H9 (cell line): Measurements from ENCODE around the gene CHN2. TPM values are rescaled to one million over a fixed set of nuclear protein-coding genes. Genes with fewer than 3 reads are reported as not detected.

Experiments
- DNase-seq: peaks from one replicate; pipeline ENCODE4 v3.0.0-alpha.2; 2017
- H2AFZ ChIP-seq: one replicate; pipeline ENCODE4 v1.6.1; 2013; ENCODE audit warnings: mild to moderate bottlenecking, low read length, control low read depth, moderate library complexity
- H2AK5ac ChIP-seq: 2 replicates; pipeline ENCODE4 v1.6.1; 2013; ENCODE audit warnings: low read length, control low read depth, mixed read lengths; ENCODE audit not compliant: insufficient read length
- H2BK120ac ChIP-seq: one replicate; pipeline ENCODE4 v1.6.1; 2013; ENCODE audit warnings: low read depth, mild to moderate bottlenecking, low read length, control low read depth, inconsistent platforms; ENCODE audit not compliant: poor library complexity, severe bottlenecking
- H2BK12ac ChIP-seq: 2 replicates; pipeline ENCODE4 v1.6.1; 2013; ENCODE audit warnings: low read length, control low read depth, mixed read lengths, low read depth; ENCODE audit not compliant: insufficient read length
- H2BK15ac ChIP-seq: 2 replicates; pipeline ENCODE4 v1.6.1; 2013; ENCODE audit warnings: low read depth, low read length, control low read depth
- H2BK20ac ChIP-seq: one replicate; pipeline ENCODE4 v1.6.1; 2013; ENCODE audit warnings: low read depth, mild to moderate bottlenecking, low read length, control low read depth, inconsistent platforms; ENCODE audit not compliant: poor library complexity, severe bottlenecking
- H2BK5ac ChIP-seq: 2 replicates; pipeline ENCODE4 v1.6.1; 2013; ENCODE audit warnings: low read length, control low read depth, mixed read lengths; ENCODE audit not compliant: insufficient read length
- H3K14ac ChIP-seq: 2 replicates; pipeline ENCODE4 v1.6.1; 2013; ENCODE audit warnings: low read length, control low read depth; ENCODE audit not compliant: insufficient read depth
- H3K18ac ChIP-seq: 2 replicates; pipeline ENCODE4 v1.6.1; 2013; ENCODE audit warnings: low read depth, mild to moderate bottlenecking, mixed read lengths, low read length, control low read depth; ENCODE audit not compliant: insufficient read length
- H3K23ac ChIP-seq: 2 replicates; pipeline ENCODE4 v1.6.1; 2013; ENCODE audit warnings: low read length, control low read depth, mixed read lengths, low read depth; ENCODE audit not compliant: insufficient read length
- H3K23me2 ChIP-seq: 2 replicates; pipeline ENCODE4 v1.6.1; 2013; ENCODE audit warnings: low read depth, mild to moderate bottlenecking, mixed read lengths, low read length, control low read depth; ENCODE audit not compliant: insufficient read length, poor library complexity, severe bottlenecking
- H3K27ac ChIP-seq: 2 replicates; pipeline ENCODE4 v1.5.1; 2013; ENCODE audit warnings: low read length, control low read depth, mixed read lengths, low read depth; ENCODE audit not compliant: insufficient read length
- H3K27me3 ChIP-seq: 2 replicates; pipeline ENCODE4 v1.6.1; 2013; ENCODE audit warnings: low read length, control low read depth, inconsistent platforms; ENCODE audit not compliant: insufficient read depth
- H3K4ac ChIP-seq: 2 replicates; pipeline ENCODE4 v1.6.1; 2013; ENCODE audit warnings: low read depth, mild to moderate bottlenecking, control low read depth, inconsistent platforms, low read length, moderate library complexity
- H3K4me1 ChIP-seq: 2 replicates; pipeline ENCODE4 v1.6.1; 2013; ENCODE audit warnings: low read length, control low read depth, inconsistent platforms; ENCODE audit not compliant: insufficient read depth
- H3K4me2 ChIP-seq: 2 replicates; pipeline ENCODE4 v1.6.1; 2013; ENCODE audit warnings: low read length, control low read depth, mixed read lengths; ENCODE audit not compliant: insufficient read length, insufficient read depth
- H3K56ac ChIP-seq: 2 replicates; pipeline ENCODE4 v1.6.1; 2013; ENCODE audit warnings: low read depth, mild to moderate bottlenecking, mixed read lengths, low read length, control low read depth; ENCODE audit not compliant: insufficient read length
- H3K79me1 ChIP-seq: 2 replicates; pipeline ENCODE4 v1.6.1; 2013; ENCODE audit warnings: low read depth, mild to moderate bottlenecking, moderate library complexity, low read length, control low read depth, inconsistent platforms; ENCODE audit not compliant: insufficient read depth, poor library complexity, severe bottlenecking
- H3K79me2 ChIP-seq: 2 replicates; pipeline ENCODE4 v1.6.1; 2013; ENCODE audit warnings: low read length, control low read depth, inconsistent platforms; ENCODE audit not compliant: insufficient read depth
- H3K9ac ChIP-seq: 2 replicates; pipeline ENCODE4 v1.6.1; 2013; ENCODE audit warnings: low read length, control low read depth, mixed read lengths; ENCODE audit not compliant: insufficient read length; ENCODE audit errors: extremely low read depth
- H3K9me3 ChIP-seq: one replicate; pipeline ENCODE4 v1.6.1; 2013; ENCODE audit warnings: low read depth, low read length, inconsistent platforms; ENCODE audit not compliant: control insufficient read depth
- H3T11ph ChIP-seq: one replicate; pipeline ENCODE4 v1.6.1; 2013; ENCODE audit warnings: mild to moderate bottlenecking, low read length, control low read depth, inconsistent platforms
- H4K20me1 ChIP-seq: one replicate; pipeline ENCODE4 v1.6.1; 2013; ENCODE audit not compliant: control insufficient read depth, insufficient read length, insufficient read depth
- H4K5ac ChIP-seq: 2 replicates; pipeline ENCODE4 v1.6.1; 2013; ENCODE audit warnings: low read depth, mild to moderate bottlenecking, mixed read lengths, low read length, control low read depth; ENCODE audit not compliant: insufficient read length
- H4K8ac ChIP-seq: replicated peaks from 2 replicates; pipeline ENCODE4 v1.6.1; 2013; ENCODE audit warnings: low read length, control low read depth, mixed read lengths, low read depth; ENCODE audit not compliant: insufficient read length
- H4K91ac ChIP-seq: 2 replicates; pipeline ENCODE4 v1.6.1; 2013; ENCODE audit warnings: low read depth, mild to moderate bottlenecking, moderate library complexity, mixed read lengths, low read length, control low read depth; ENCODE audit not compliant: insufficient read length
- H3K27ac Mint-ChIP-seq, 3 experiments: 2 replicates in 2 of 3; 3 replicates in 1 of 3; pipeline ENCODE4 v1.8.0; 2020 to 2021; ENCODE audit warnings: mixed read lengths in 3 of 3, mild to moderate bottlenecking in 1 of 3, moderate library complexity in 1 of 3
- H3K27me3 Mint-ChIP-seq: 2 replicates; pipeline ENCODE4 v1.8.0; 2021; ENCODE audit warnings: low read depth, mild to moderate bottlenecking, moderate library complexity, mixed read lengths
- H3K36me3 Mint-ChIP-seq, 3 experiments: 2 replicates in 2 of 3; 3 replicates in 1 of 3; pipeline ENCODE4 v1.8.0; 2020 to 2021; ENCODE audit warnings: low read depth in 3 of 3, mixed read lengths in 3 of 3; ENCODE audit not compliant: insufficient read depth in 1 of 3
- H3K4me1 Mint-ChIP-seq, 2 experiments: 2 replicates each; pipeline ENCODE4 v1.8.0; 2020; ENCODE audit warnings: mixed read lengths in 2 of 2
- H3K4me3 Mint-ChIP-seq, 2 experiments: 2 replicates in 1 of 2; 3 replicates in 1 of 2; pipeline ENCODE4 v1.8.0; 2020 to 2021; ENCODE audit warnings: mild to moderate bottlenecking in 2 of 2, mixed read lengths in 2 of 2, moderate library complexity in 1 of 2
- H3K9me3 Mint-ChIP-seq, 2 experiments: 2 replicates in 1 of 2; 3 replicates in 1 of 2; pipeline ENCODE4 v1.8.0; 2020; ENCODE audit warnings: mild to moderate bottlenecking in 2 of 2, mixed read lengths in 2 of 2, moderate library complexity in 1 of 2
- WGBS: extraction: QIAGEN DNeasy Blood & Tissue Kit; methylation state at CpG from one replicate; pipeline ENCODE4 v1.1.7; 2013; ENCODE audit warnings: missing lambda C conversion rate, low lambda C conversion rate, mixed read lengths; ENCODE audit not compliant: insufficient read length; ENCODE audit errors: extremely low coverage; 5-methylcytosine and 5-hydroxymethylcytosine counted together
- total RNA-seq: library from RNA; stranded (reverse); gene quantifications from 2 replicates; pipeline ENCODE4 v1.2.1, GENCODE V29; 2021
- TF ChIP-seq, protein P1 (sequence below): fragments of 200-600 bp; sonication (generic); conservative IDR thresholded peaks from 3 replicates; pipeline ENCODE4 v1.8.0; 2021; ENCODE audit warnings: antibody characterized with exemption, mild to moderate bottlenecking

CHN2 gene
- total RNA-seq, 1 experiment from 2014 or later: 3.3 TPM

DNA sequence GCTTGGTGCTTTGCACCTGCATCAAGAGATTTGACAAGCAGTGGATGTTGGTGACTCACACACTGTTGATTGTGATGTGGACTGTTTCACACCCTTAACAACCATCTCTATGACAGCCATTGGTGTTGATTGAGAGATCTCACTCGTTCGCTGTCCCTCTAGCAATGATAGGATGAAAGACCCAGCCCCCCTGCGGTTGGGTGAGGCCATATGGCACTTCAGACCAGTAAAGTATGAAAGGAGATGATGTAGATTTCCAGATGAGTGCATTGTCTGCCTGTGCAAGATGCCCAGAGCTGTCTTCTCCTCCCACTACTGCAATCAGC is 230.4 kb downstream of the CHN2 start:
- WGBS: no CpG with 5 or more reads among the region's 3 CpGs
- no peaks in the 10 kb centered on the region for H4K20me1 ChIP-seq
- H3K27me3 ChIP-seq: no peaks in the 10 kb centered on the region
- DNase-seq: no peak
- no peaks in the 10 kb centered on the region for H3K4me1 ChIP-seq
- no peak overlapping the region for H2AFZ ChIP-seq
- no peak overlapping the region for H4K5ac ChIP-seq
- H3K23ac ChIP-seq: no peak overlapping the region
- H3K4ac ChIP-seq: no peak overlapping the region
- no peak overlapping the region for H3K27ac Mint-ChIP-seq
- H3K9ac ChIP-seq: no peak overlapping the region
- H3K79me2 ChIP-seq: no peaks in the 10 kb centered on the region
- no peak overlapping the region for H2BK120ac ChIP-seq
- H2BK15ac ChIP-seq: no peak overlapping the region
- H3K27ac ChIP-seq: no peak overlapping the region
- H4K91ac ChIP-seq: no peak overlapping the region
- H4K8ac ChIP-seq: no peak overlapping the region
- no peak overlapping the region for H3T11ph ChIP-seq
- TF ChIP-seq, protein P1, sequence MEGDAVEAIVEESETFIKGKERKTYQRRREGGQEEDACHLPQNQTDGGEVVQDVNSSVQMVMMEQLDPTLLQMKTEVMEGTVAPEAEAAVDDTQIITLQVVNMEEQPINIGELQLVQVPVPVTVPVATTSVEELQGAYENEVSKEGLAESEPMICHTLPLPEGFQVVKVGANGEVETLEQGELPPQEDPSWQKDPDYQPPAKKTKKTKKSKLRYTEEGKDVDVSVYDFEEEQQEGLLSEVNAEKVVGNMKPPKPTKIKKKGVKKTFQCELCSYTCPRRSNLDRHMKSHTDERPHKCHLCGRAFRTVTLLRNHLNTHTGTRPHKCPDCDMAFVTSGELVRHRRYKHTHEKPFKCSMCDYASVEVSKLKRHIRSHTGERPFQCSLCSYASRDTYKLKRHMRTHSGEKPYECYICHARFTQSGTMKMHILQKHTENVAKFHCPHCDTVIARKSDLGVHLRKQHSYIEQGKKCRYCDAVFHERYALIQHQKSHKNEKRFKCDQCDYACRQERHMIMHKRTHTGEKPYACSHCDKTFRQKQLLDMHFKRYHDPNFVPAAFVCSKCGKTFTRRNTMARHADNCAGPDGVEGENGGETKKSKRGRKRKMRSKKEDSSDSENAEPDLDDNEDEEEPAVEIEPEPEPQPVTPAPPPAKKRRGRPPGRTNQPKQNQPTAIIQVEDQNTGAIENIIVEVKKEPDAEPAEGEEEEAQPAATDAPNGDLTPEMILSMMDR: no peak
- no peaks in the 10 kb centered on the region for H3K23me2 ChIP-seq
- H3K18ac ChIP-seq: no peak overlapping the region
- no peaks in the 10 kb centered on the region for H3K9me3 Mint-ChIP-seq
- H2BK5ac ChIP-seq: no peak overlapping the region
- no peak overlapping the region; the same call in 1 of the 2 replicates for H3K14ac ChIP-seq
- H3K4me1 Mint-ChIP-seq: peaks cover 0 to 6% of the 10 kb centered on the region in 2 experiments; a peak in 3 of 4 replicates
- no peaks in the 10 kb centered on the region for H3K79me1 ChIP-seq
- H2BK12ac ChIP-seq: no peak overlapping the region
- no peak overlapping the region for H3K56ac ChIP-seq
- no peak overlapping the region for H2BK20ac ChIP-seq
- no peaks in the 10 kb centered on the region for H3K9me3 ChIP-seq
- peaks cover 1% of the 10 kb centered on the region; the same call in 1 of the 2 replicates for H3K27me3 Mint-ChIP-seq
- H3K4me2 ChIP-seq: no peak overlapping the region
- H3K36me3 Mint-ChIP-seq: no peaks in the 10 kb centered on the region
- H2AK5ac ChIP-seq: no peak overlapping the region
- no peak overlapping the region for H3K4me3 Mint-ChIP-seq
